Endometrium (tissue), 2 donors: ENCODE data around the gene FAM20C.

Source experiments
- FAIRE-seq: peaks from 2 replicates; lab custom pipeline; 2012; peaks lifted over from hg19 to GRCh38; lab: Jason Lieb, UNC
- donor health status: control.
- donor health status: control.

Gene FAM20C

GRCh38 chr7:159370-160270 is 32.8 kb upstream of the FAM20C start:
- FAIRE-seq = no peak

DNA sequence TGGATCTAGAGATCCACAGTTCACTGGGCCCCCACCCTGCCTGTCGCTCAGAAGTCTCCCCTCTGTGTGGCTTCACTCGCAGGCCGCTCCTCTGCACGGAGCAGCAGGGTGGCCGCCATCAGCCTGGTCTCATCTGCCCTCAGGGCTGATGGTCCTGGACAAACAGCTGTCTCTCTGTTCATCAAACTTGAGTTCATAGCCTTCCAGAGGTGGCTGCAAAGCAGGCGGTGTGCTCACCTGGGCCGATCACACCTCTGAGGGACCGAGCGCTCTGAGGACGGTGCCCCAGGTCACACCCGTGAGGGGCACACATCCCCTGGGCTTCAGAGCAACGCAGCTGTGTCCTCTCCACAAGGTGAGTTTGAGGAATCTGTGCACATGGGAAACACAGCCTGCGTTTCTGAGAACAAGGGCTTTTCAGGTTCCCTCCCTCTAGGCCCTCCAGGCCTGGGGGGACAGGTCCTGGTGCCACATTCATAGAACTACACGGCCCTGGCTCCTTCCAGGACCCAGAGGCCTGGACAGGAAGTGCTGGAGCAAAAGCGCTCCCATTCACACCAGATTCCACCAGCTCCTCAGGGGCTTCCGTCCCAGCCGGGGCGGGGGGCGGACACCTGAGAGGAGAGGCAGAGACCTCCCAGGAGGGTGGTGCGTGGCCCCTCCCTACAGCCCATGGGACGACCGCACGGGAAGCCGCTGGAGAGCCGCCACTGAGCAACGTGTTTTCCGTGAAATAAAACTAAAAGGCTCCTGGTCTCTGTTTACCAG is 31.2 kb upstream of the FAM20C start:
- FAIRE-seq = no peak

DNA sequence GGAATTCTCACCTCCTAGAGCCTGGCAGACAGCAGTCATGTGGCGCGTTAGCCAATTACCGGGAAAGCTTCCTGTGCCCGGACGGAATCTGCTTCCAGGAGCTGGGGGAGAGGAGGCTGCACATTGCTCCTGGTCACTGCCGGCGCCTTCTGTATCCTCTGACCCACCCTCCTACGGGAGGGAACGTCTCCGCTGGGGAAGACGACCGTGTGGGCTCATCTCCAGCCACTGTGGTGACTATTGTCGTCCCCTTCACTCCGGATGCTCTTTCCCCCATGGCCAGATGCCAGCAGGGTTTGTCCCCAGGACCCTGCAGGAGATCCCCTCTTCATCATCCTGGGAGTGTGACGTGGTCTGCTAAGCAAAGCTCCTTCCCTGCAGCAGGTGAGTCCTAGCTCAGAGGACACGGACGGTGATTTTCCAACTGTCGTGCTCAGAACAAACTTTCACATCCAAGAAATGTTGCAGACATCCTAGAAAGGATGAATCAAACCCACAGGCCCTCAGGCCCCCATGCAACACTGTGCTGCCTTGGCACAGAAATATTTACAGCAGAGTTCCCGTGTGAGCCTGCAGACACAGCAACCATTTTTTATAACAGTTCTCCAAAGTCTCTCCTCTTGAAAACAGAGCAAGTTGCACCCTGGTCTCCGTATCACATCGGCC is 29.6 kb upstream of the FAM20C start:
- FAIRE-seq = no peak

GRCh38 chr7:163298-163695 is 29.1 kb upstream of the FAM20C start:
- no peak for FAIRE-seq

GRCh38 chr7:163971-164881 is 28.1 kb upstream of the FAM20C start:
- no peak for FAIRE-seq

GRCh38 chr7:164882-165660 is 27.3 kb upstream of the FAM20C start:
- FAIRE-seq = no peak

GRCh38 chr7:165661-166337 is 26.6 kb upstream of the FAM20C start:
- no peak for FAIRE-seq

- no peak for FAIRE-seq
Observed at GRCh38 chr7:166338-167060, 25.9 kb upstream of the FAM20C start.

DNA sequence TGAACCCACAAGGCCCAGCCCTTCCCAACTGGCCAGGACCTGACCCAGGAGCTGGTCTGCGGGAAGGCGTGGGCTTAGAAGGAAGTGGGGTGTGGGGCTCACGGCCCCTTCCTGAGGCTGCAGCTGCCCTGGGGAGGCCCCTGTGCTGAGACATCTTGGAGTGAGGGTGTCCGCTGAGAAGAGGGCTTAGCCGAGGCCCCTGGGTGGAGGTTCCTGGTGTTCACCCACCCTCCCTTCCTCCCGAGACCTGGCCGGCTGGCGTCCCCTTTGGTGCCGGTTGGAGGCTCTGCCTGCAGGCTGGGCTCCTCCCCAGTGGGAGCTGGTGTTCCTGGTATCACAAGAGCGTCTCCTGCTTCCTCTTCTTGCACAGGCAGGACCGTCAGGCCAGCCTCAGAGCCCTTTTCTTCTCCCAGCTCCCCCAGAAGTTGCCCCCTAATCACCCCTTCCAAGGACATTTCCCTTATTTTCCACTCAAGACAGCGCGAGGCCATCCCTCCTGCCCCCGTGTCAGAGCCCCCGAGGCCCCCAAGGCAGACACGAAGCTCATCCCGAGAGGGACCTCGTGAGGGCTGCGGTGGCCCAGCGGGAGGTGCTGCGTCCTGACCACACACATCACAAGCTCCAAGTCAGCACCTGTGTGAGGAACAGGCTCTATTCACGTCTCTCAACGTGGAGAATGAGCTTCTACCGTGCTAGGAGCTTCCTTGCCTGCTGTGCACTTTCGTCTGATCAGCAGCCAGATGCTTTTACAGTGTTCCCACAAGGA is 25.1 kb upstream of the FAM20C start:
- FAIRE-seq = no peak

- FAIRE-seq = no peak
Observed at GRCh38 chr7:167976-168791, 24.2 kb upstream of the FAM20C start.

GRCh38 chr7:169276-170172 is 22.8 kb upstream of the FAM20C start:
- FAIRE-seq = no peak

GRCh38 chr7:170551-171363 is 21.6 kb upstream of the FAM20C start:
- FAIRE-seq = no peak

- FAIRE-seq = no peak
Observed at GRCh38 chr7:171364-171904, 20.9 kb upstream of the FAM20C start.

GRCh38 chr7:171912-172515 is 20.4 kb upstream of the FAM20C start:
- FAIRE-seq = no peak

GRCh38 chr7:173209-173918 is 19.0 kb upstream of the FAM20C start:
- no peak for FAIRE-seq
